HG03520 (cell line): ENCODE measurements around the gene PCDHA13.
"Not testable (repeated sequence)": the region's sequence is repeated elsewhere in the genome, so short reads cannot be mapped to it uniquely, and the experiment has no call there.

Source experiments
- ATAC-seq: cut with Tn5 transposase; IDR thresholded peaks from one replicate; pipeline ENCODE4 v1.9.1; 2021; ENCODE audit warnings: mild to moderate bottlenecking, moderate library complexity; ENCODE audit not compliant: unreplicated experiment

Gene PCDHA13

GRCh38 chr5:140869555-140869886 lies 12.4 kb upstream of the PCDHA13 start:
- ATAC-seq = no peak

DNA sequence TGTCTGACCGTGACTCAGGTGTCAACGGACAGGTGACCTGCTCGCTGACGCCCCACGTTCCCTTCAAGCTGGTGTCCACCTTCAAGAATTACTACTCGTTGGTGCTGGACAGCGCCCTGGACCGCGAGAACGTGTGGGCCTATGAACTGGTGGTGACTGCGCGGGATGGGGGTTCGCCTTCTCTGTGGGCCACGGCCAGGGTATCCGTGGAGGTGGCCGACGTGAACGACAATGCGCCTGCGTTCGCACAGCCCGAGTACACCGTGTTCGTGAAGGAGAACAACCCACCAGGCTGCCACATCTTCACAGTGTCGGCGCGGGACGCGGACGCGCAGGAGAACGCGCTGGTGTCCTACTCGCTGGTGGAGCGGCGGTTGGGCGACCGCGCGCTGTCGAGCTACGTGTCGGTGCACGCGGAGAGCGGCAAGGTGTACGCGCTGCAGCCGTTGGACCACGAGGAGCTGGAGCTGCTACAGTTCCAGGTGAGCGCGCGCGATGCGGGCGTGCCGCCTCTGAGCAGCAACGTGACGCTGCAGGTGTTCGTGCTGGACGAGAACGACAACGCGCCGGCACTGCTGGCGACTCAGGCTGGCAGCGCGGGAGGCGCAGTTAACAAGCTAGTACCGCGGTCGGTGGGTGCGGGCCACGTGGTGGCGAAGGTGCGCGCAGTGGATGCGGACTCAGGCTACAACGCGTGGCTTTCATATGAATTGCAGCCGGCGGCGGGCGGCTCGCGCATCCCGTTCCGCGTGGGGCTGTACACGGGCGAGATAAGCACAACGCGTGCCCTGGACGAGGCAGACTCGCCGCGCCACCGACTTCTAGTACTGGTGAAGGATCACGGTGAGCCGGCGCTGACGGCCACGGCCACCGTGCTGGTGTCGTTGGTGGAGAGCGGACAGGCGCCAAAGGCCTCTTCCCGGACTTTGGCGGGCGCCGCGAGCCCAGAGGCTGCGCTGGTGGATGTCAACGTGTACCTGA lies 11.4 kb upstream of the PCDHA13 start:
- no peak for ATAC-seq

DNA sequence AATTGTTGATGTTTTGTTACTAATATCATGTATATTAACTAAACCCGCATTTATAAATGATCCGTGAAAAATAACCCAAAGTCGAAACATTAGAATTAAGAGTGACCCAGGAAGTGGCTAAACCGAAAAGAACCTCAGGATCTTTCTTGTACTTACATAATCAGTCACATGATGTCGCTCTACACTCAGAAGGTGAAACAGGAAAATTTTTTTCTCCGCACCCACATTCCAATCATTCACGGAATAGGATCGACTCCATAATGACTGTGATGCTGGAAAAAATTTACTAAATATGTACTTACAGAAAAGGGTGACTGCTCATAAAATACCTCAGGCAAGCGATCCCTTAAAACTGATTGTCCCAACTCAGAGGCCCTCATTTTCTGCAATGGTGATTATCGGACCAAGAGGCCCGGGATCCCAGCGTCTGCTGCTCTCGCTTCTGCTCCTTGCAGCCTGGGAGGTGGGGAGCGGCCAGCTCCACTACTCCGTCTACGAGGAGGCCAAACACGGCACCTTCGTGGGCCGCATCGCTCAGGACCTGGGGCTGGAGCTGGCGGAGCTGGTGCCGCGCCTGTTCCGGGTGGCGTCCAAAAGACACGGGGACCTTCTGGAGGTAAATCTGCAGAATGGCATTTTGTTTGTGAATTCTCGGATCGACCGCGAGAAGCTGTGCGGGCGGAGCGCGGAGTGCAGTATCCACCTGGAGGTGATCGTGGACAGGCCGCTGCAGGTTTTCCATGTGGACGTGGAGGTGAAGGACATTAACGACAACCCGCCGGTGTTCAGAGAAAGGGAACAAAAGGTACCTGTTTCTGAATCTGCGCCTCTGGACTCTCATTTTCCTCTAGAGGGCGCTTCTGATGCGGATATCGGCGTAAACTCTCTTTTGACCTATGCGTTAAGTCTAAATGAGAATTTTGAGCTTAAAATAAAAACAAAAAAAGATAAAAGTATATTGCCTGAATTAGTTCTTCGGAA lies 6.5 kb upstream of the PCDHA13 start, which contains the start of gene PCDHA12:
TSS of gene PCDHA12 (plus strand) at position 224 of the 981 bp plus-strand sequence. CDS start at position 389, 165 bp downstream.
- no peak for ATAC-seq

DNA sequence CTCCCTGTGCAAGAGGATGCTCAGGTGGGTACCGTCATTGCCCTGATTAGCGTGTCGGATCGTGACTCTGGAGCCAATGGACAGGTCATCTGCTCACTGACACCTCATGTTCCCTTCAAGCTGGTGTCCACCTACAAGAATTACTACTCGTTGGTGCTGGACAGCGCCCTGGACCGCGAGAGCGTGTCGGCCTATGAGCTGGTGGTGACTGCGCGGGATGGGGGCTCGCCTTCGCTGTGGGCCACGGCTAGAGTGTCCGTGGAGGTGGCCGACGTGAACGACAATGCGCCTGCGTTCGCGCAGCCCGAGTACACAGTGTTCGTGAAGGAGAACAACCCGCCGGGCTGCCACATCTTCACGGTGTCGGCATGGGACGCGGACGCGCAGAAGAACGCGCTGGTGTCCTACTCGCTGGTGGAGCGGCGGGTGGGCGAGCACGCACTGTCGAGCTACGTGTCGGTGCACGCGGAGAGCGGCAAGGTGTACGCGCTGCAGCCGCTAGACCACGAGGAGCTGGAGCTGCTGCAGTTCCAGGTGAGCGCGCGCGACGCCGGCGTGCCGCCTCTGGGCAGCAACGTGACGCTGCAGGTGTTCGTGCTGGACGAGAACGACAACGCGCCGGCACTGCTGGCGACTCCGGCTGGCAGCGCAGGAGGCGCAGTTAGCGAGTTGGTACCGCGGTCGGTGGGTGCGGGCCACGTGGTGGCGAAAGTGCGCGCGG lies 5.2 kb upstream of the PCDHA13 start:
- ATAC-seq = not testable (repeated sequence)

DNA sequence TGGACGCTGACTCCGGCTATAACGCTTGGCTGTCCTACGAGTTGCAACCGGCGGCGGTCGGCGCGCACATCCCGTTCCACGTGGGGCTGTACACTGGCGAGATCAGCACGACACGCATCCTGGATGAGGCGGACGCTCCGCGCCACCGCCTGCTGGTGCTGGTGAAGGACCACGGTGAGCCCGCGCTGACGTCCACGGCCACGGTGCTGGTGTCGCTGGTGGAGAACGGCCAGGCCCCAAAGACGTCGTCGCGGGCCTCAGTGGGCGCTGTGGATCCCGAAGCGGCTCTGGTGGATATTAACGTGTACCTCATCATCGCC lies 4.7 kb upstream of the PCDHA13 start:
- ATAC-seq = no peak

GRCh38 chr5:140882591-140882899 lies 621 bp downstream of the PCDHA13 start:
- no peak for ATAC-seq

GRCh38 chr5:140883373-140883772 lies 1.4 kb downstream of the PCDHA13 start:
- no peak for ATAC-seq

DNA sequence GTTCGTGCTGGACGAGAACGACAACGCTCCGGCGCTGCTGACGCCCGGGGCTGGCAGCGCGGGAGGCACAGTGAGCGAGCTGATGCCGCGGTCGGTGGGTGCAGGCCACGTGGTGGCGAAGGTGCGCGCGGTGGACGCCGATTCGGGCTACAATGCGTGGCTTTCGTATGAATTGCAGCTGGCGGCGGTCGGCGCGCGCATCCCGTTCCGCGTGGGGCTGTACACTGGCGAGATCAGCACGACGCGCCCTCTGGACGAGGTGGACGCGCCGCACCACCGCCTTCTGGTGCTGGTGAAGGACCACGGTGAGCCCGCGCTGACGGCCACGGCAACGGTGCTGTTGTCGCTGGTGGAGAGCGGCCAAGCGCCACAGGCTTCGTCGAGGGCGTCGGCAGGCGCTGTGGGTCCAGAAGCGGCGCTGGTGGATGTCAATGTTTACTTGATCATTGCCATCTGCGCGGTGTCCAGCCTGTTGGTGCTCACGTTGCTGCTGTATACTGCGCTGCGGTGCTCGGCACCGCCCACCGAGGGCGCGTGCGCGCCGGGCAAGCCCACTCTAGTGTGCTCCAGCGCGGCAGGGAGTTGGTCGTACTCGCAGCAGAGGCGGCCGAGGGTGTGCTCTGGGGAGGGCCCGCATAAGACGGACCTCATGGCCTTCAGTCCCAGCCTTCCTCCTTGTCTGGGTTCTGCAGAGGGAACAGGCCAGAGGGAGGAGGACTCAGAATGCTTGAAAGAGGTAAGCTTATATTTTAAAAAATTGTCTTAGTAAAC lies 2.2 kb downstream of the PCDHA13 start:
- no peak for ATAC-seq

- no peak for ATAC-seq
Measured at GRCh38 chr5:140916325-140916724, 34.4 kb downstream of the PCDHA13 start.

GRCh38 chr5:140923601-140924000 lies 41.7 kb downstream of the PCDHA13 start:
- ATAC-seq = no peak

- no peak for ATAC-seq
Measured at GRCh38 chr5:140925806-140926442, 44.0 kb downstream of the PCDHA13 start, which contains the start of gene PCDHAC1. Gene PCDHAC1 (plus strand): TSS chr5:140926299. CDS start chr5:140926893, 594 bp downstream.

GRCh38 chr5:140926443-140927227 lies 44.7 kb downstream of the PCDHA13 start:
- no peak for ATAC-seq

- ATAC-seq = no peak
Measured at GRCh38 chr5:140927228-140927573, 45.3 kb downstream of the PCDHA13 start.
